H1 (cell line): Measurements from ENCODE around the gene RAB2B. TPM values are rescaled to one million over a fixed set of nuclear protein-coding genes. Genes with fewer than 3 reads are reported as not detected.

Experiments
- CTCF ChIA-PET: fragments of 300-600 bp; sonication (Branson Sonifier 250); formaldehyde crosslinking; loops from one replicate; lab custom pipeline; 2021; ENCODE audit not compliant: partially characterized antibody; lab: Charles Lee
- POLR2A ChIA-PET: fragments of 300-600 bp; sonication (Branson Sonifier 250); formaldehyde crosslinking; loops from one replicate; lab custom pipeline; 2021; ENCODE audit warnings: inconsistent platforms; ENCODE audit not compliant: partially characterized antibody; lab: Charles Lee
- DNase-seq, 2 experiments: peaks; one replicate each; pipeline versions ENCODE4 v3.0.0 to v3.0.0-alpha.2; 2010 to 2022; ENCODE audit warnings: low spot score in 2 of 2, low read depth in 1 of 2, mixed read lengths in 1 of 2
- FAIRE-seq: peaks from 2 replicates; lab custom pipeline; 2011; peaks lifted over from hg19 to GRCh38; lab: Jason Lieb, UNC
- H2AFZ ChIP-seq: 2 replicates; pipeline ENCODE4 v1.8.1; 2012; ENCODE audit warnings: low read length, inconsistent platforms
- H2AK5ac ChIP-seq: 2 replicates; pipeline ENCODE4 v1.6.1; 2013; ENCODE audit warnings: low read depth, low read length
- H2BK120ac ChIP-seq: replicated peaks from 2 replicates; pipeline ENCODE3; 2013; ENCODE audit warnings: low read depth, low read length, inconsistent platforms
- H2BK12ac ChIP-seq: 2 replicates; pipeline ENCODE4 v1.6.1; 2013; ENCODE audit warnings: low read depth, low read length
- H2BK15ac ChIP-seq: 2 replicates; pipeline ENCODE4 v1.6.1; 2013; ENCODE audit warnings: low read length
- H2BK20ac ChIP-seq: 2 replicates; pipeline ENCODE4 v1.6.1; 2013; ENCODE audit warnings: low read length
- H2BK5ac ChIP-seq: 2 replicates; pipeline ENCODE4 v1.6.1; 2013; ENCODE audit warnings: low read depth, low read length
- H3K14ac ChIP-seq: 2 replicates; pipeline ENCODE4 v1.6.1; 2013; ENCODE audit warnings: inconsistent platforms; ENCODE audit not compliant: insufficient read length
- H3K18ac ChIP-seq: 2 replicates; pipeline ENCODE4 v1.6.1; 2013; ENCODE audit warnings: low read length; ENCODE audit errors: extremely low read depth
- H3K23ac ChIP-seq: 2 replicates; pipeline ENCODE4 v1.6.1; 2013; ENCODE audit warnings: inconsistent platforms; ENCODE audit not compliant: insufficient read length
- H3K23me2 ChIP-seq: 2 replicates; pipeline ENCODE4 v1.6.1; 2013; ENCODE audit warnings: low read depth, low read length
- H3K27ac ChIP-seq: 2 replicates; pipeline ENCODE4 v1.6.1; 2011; ENCODE audit warnings: low read depth, low read length, inconsistent platforms
- H3K27me3 ChIP-seq, 4 experiments: replicated peaks in 1 of 4; 1 replicate in 1 of 4; 2 replicates in 3 of 4; pipeline versions ENCODE4 v1.6.1 to v1.8.1; 2011 to 2013; ENCODE audit warnings: low read length in 3 of 4, mild to moderate bottlenecking in 3 of 4, inconsistent platforms in 2 of 4, mixed read lengths in 2 of 4, moderate library complexity in 1 of 4; ENCODE audit not compliant: control insufficient read depth in 3 of 4, insufficient read depth in 3 of 4; ENCODE audit errors: extremely low read depth in 1 of 4
- H3K36me3 ChIP-seq, 4 experiments: 2 replicates each; pipeline versions ENCODE4 v1.6.1 to v1.8.1; 2011 to 2013; ENCODE audit warnings: mild to moderate bottlenecking in 4 of 4, low read length in 3 of 4, moderate library complexity in 2 of 4, control low read depth in 1 of 4, inconsistent platforms in 1 of 4; ENCODE audit not compliant: insufficient read depth in 4 of 4, control insufficient read depth in 2 of 4
- H3K4ac ChIP-seq: replicated peaks from 2 replicates; pipeline ENCODE3; 2013; ENCODE audit warnings: low read length, low read depth, mixed read lengths, inconsistent platforms; ENCODE audit not compliant: insufficient read length
- H3K4me1 ChIP-seq, 4 experiments: replicated peaks in 1 of 4; 1 replicate in 1 of 4; 2 replicates in 3 of 4; pipeline versions ENCODE4 v1.6.1 to v1.8.1; 2011 to 2013; ENCODE audit warnings: low read length in 3 of 4, inconsistent platforms in 2 of 4, mixed read lengths in 1 of 4; ENCODE audit not compliant: insufficient read depth in 4 of 4, control insufficient read depth in 3 of 4
- H3K4me2 ChIP-seq, 2 experiments: 2 replicates each; pipeline versions ENCODE4 v1.6.1 to v1.8.1; 2011 to 2013; ENCODE audit warnings: low read depth in 2 of 2, low read length in 2 of 2, control low read depth in 1 of 2, inconsistent platforms in 1 of 2, mild to moderate bottlenecking in 1 of 2; ENCODE audit not compliant: insufficient read depth in 1 of 2
- H3K4me3 ChIP-seq, 4 experiments: fragments of 200-600, 300-600 bp in 1 of 4; sonication (generic), shearing (Covaris generic), sonication (Bioruptor Twin) in 1 of 4; 2 replicates each; pipeline versions ENCODE4 v1.5.1 to v1.8.1; 2011 to 2016; ENCODE audit warnings: low read length in 4 of 4, low read depth in 3 of 4, control low read depth in 2 of 4, inconsistent platforms in 2 of 4, mild to moderate bottlenecking in 2 of 4, mixed read lengths in 1 of 4, moderate library complexity in 1 of 4; ENCODE audit not compliant: insufficient read depth in 2 of 4; ENCODE audit errors: extremely low read depth in 1 of 4
- H3K56ac ChIP-seq: replicated peaks from 2 replicates; pipeline ENCODE3; 2013; ENCODE audit warnings: low read depth, mild to moderate bottlenecking, mixed read lengths, low read length, inconsistent platforms; ENCODE audit not compliant: insufficient read length
- H3K79me1 ChIP-seq: 2 replicates; pipeline ENCODE4 v1.6.1; 2013; ENCODE audit warnings: low read depth, low read length, control low read depth
- H3K79me2 ChIP-seq, 2 experiments: 2 replicates each; pipeline versions ENCODE4 v1.6.1 to v1.8.1; 2012 to 2013; ENCODE audit warnings: low read length in 2 of 2, mild to moderate bottlenecking in 2 of 2, inconsistent platforms in 1 of 2; ENCODE audit not compliant: insufficient read depth in 2 of 2, control insufficient read depth in 1 of 2
- H3K9ac ChIP-seq, 4 experiments: replicated peaks in 1 of 4; 1 replicate in 1 of 4; 2 replicates in 3 of 4; pipeline versions ENCODE4 v1.6.1 to v1.8.1; 2011 to 2013; ENCODE audit warnings: low read depth in 3 of 4, low read length in 3 of 4, control low read depth in 2 of 4, mild to moderate bottlenecking in 2 of 4, moderate library complexity in 2 of 4, inconsistent platforms in 1 of 4; ENCODE audit errors: extremely low read depth in 1 of 4
- H3K9me3 ChIP-seq, 2 experiments: 2 replicates each; pipeline versions ENCODE4 v1.6.1 to v1.8.1; 2012 to 2013; ENCODE audit warnings: mild to moderate bottlenecking in 2 of 2, moderate library complexity in 2 of 2, control low read depth in 1 of 2, inconsistent platforms in 1 of 2, low read depth in 1 of 2, low read length in 1 of 2, mixed read lengths in 1 of 2; ENCODE audit not compliant: insufficient read depth in 2 of 2
- H4K20me1 ChIP-seq, 2 experiments: replicated peaks in 1 of 2; 2 replicates each; pipeline versions ENCODE3 to v1.8.1; 2011 to 2013; ENCODE audit warnings: inconsistent platforms in 2 of 2, low read length in 2 of 2, mild to moderate bottlenecking in 1 of 2; ENCODE audit not compliant: insufficient read depth in 2 of 2, control insufficient read depth in 1 of 2
- H4K5ac ChIP-seq: 2 replicates; pipeline ENCODE4 v1.6.1; 2013; ENCODE audit warnings: low read length, low read depth, mixed read lengths, inconsistent platforms; ENCODE audit not compliant: insufficient read length
- H4K8ac ChIP-seq: 2 replicates; pipeline ENCODE4 v1.8.0; 2013; ENCODE audit warnings: mild to moderate bottlenecking, moderate library complexity, low read length, inconsistent platforms; ENCODE audit not compliant: insufficient read depth; ENCODE audit errors: extremely low read depth
- H4K91ac ChIP-seq: replicated peaks from 2 replicates; pipeline ENCODE3; 2013; ENCODE audit warnings: low read length, mixed read lengths, inconsistent platforms; ENCODE audit not compliant: insufficient read length
- CHD2 ChIP-seq: IDR thresholded peaks from 2 replicates; pipeline ENCODE4 v1.6.1; 2012; ENCODE audit warnings: low read length, improper control_type of control experiment
- GABPA ChIP-seq: IDR thresholded peaks from 2 replicates; pipeline ENCODE4 v1.6.1; 2011; ENCODE audit warnings: mild to moderate bottlenecking, low read length, moderate library complexity, borderline replicate concordance; ENCODE audit not compliant: insufficient read depth
- JUN ChIP-seq: IDR thresholded peaks from 2 replicates; pipeline ENCODE4 v1.6.1; 2011; ENCODE audit warnings: low read depth, mild to moderate bottlenecking, improper control_type of control experiment, low read length
- JUND ChIP-seq: IDR thresholded peaks from 2 replicates; pipeline ENCODE4 v1.6.1; 2011; ENCODE audit warnings: mild to moderate bottlenecking, improper control_type of control experiment, low read length
- MAFK ChIP-seq: IDR thresholded peaks from 2 replicates; pipeline ENCODE4 v1.6.1; 2012; ENCODE audit warnings: low read depth, mild to moderate bottlenecking, improper control_type of control experiment, low read length
- POU5F1 ChIP-seq: IDR thresholded peaks from 2 replicates; pipeline ENCODE4 v1.6.1; 2011; ENCODE audit warnings: low read depth, mild to moderate bottlenecking, low read length, moderate library complexity
- RBBP5 ChIP-seq: IDR thresholded peaks from 2 replicates; pipeline ENCODE4 v1.7.1; 2012; ENCODE audit warnings: low read depth, mild to moderate bottlenecking, inconsistent platforms, low read length, moderate library complexity, borderline replicate concordance
- RFX5 ChIP-seq: IDR thresholded peaks from 2 replicates; pipeline ENCODE4 v1.6.1; 2011; ENCODE audit warnings: low read depth, low read length, improper control_type of control experiment, borderline replicate concordance
- SIN3A ChIP-seq, 2 experiments: IDR thresholded peaks in 1 of 2; conservative IDR thresholded peaks in 1 of 2; 2 replicates each; pipeline ENCODE4 v1.6.1; 2011 to 2012; ENCODE audit warnings: low read length in 2 of 2, improper control_type of control experiment in 1 of 2, low read depth in 1 of 2, mild to moderate bottlenecking in 1 of 2
- TAF1 ChIP-seq: IDR thresholded peaks from 2 replicates; pipeline ENCODE4 v1.6.1; 2011; ENCODE audit warnings: mild to moderate bottlenecking, low read depth, low read length
- YY1 ChIP-seq: IDR thresholded peaks from 2 replicates; pipeline ENCODE4 v1.6.1; 2011; ENCODE audit warnings: low read depth, mild to moderate bottlenecking, low read length
- WGBS, 2 experiments: shearing (Covaris generic) in 1 of 2; methylation state at CpG; one replicate each; pipeline versions ENCODE4 v1.1.6 to v1.1.7; 2013 to 2015; ENCODE audit warnings: low lambda C conversion rate in 2 of 2, mixed read lengths in 2 of 2, inconsistent platforms in 1 of 2, low coverage in 1 of 2, missing lambda C conversion rate in 1 of 2; ENCODE audit not compliant: insufficient replicate concordance in 2 of 2, insufficient coverage in 1 of 2, insufficient read length in 1 of 2; ENCODE audit errors: extremely low coverage in 1 of 2, missing lambda C conversion rate in 1 of 2; 5-methylcytosine and 5-hydroxymethylcytosine counted together
- polyA plus RNA-seq, 7 experiments: library from polyadenylated mRNA; depleted of rRNA in 3 of 7; stranded (reverse) in 5 of 7; unstranded in 2 of 7; fragments of >200 nt in 5 of 7; fragments of 200-250 nt in 2 of 7; gene quantifications; 1 replicate in 5 of 7; 2 replicates in 1 of 7; 4 replicates in 1 of 7; pipeline versions ENCODE4 v1.2.1 to v1.2.3, GENCODE V29; 2011 to 2013; ENCODE audit warnings: missing spikeins in 2 of 7, mixed read lengths in 2 of 7
- total RNA-seq: library from RNA; stranded (reverse); fragmentation: NEBNext Ultra II Directional; extraction: Animal tissue kit (Norgen Biotek cat#: 25700); gene quantifications from 2 replicates; pipeline ENCODE4 v1.2.1, GENCODE V29; 2021
- TF ChIP-seq, protein P1 (sequence below): IDR thresholded peaks from 2 replicates; pipeline ENCODE4 v1.6.1; 2012; ENCODE audit warnings: inconsistent platforms
- TF ChIP-seq, protein P2 (sequence below): IDR thresholded peaks from 2 replicates; pipeline ENCODE4 v1.6.1; 2012; ENCODE audit warnings: inconsistent platforms

The RAB2B gene
- total and polyA plus RNA-seq, 2 of the 8 experiments (the other 6 are each of a cell fraction or from before 2014, with no cell fraction given): 23.4 to 26.1 TPM

DNA sequence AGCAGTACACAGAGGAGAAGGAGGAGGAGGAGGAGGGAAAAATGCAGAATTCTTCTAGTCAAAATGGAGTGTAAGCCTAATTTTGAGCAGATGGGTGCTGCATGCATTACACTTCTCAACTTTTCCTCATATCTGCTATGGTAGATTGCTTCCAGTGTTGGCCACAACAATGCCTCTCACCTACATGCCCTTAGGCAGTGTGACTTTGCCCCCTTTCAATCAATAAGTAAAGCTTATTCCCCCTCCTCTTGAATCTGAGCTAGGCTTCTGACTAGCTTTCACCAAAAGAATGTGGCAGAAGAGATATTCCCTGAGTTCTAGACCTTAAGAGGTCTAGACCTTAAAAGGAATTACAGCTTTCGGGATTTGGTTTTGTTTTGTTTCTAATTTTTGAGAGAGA lies 37.6 kb upstream of the RAB2B start:
- peaks cover 0 to 2% of the 10 kb centered on the region in 2 experiments for H4K20me1 ChIP-seq
- no peak overlapping the region for H3K56ac ChIP-seq
- no peak overlapping the region for H2BK20ac ChIP-seq
- no peak overlapping the region; the same call in 1 of the 2 replicates for H2BK15ac ChIP-seq
- ChIA-PET CTCF (interaction anchor here (0.7 to 3.2 kb wide), 6 partner anchors 9 to 43 kb away, joined by 3 to 19 read pairs (median 4); no protein-coding TSS in a partner anchor), POLR2A (interaction anchor here (1.0 to 26.0 kb wide), 3 partner anchors 15 to 20 kb away, joined by 3 to 769 read pairs (median 30); partner anchors contain the start of gene SALL2)
- no peak overlapping the region for H3K4ac ChIP-seq
- H3K23ac ChIP-seq: no peak overlapping the region
- H3K9me3 ChIP-seq: no peaks in the 10 kb centered on the region
- H3K36me3 ChIP-seq: peaks cover 0 to 6% (median 0%) of the 10 kb centered on the region in 4 experiments; a peak in 2 of 8 replicates
- no peak overlapping the region for H3K27ac ChIP-seq
- DNase-seq (no peak), FAIRE-seq (no peak)
- H2BK5ac ChIP-seq: no peak overlapping the region
- no peak overlapping the region for H3K14ac ChIP-seq
- H3K27me3 ChIP-seq: no peaks in the 10 kb centered on the region
- H3K79me2 ChIP-seq: peaks cover 10 to 17% of the 10 kb centered on the region in 2 experiments
- no peak overlapping the region for H3K18ac ChIP-seq
- H4K5ac ChIP-seq: no peak overlapping the region
- no peak overlapping the region for H4K8ac ChIP-seq
- no peak overlapping the region for H2AFZ ChIP-seq
- peaks cover 2% of the 10 kb centered on the region; the same call in 1 of the 2 replicates for H3K23me2 ChIP-seq
- H3K9ac ChIP-seq: peak overlapping the region in 1 of 4 experiments; percentile 4; a peak in 1 of 7 replicates
- no peak overlapping the region for H2AK5ac ChIP-seq
- H3K4me3 ChIP-seq: no peak overlapping the region
- peak overlapping the region; percentile 13; the same call in 1 of the 2 replicates for H2BK12ac ChIP-seq
- H4K91ac ChIP-seq: peak overlapping the region; percentile 26
- no peak overlapping the region for H3K4me2 ChIP-seq
- no peaks in the 10 kb centered on the region for H3K79me1 ChIP-seq
- no peak overlapping the region for H2BK120ac ChIP-seq
- H3K4me1 ChIP-seq: peaks cover 0 to 5% (median under 1%) of the 10 kb centered on the region in 4 experiments; a peak in 4 of 7 replicates
- 100% methylated on average over 1 of the region's 1 CpG; no CpG with 5 or more reads in 1 of the 2 experiments for WGBS, 2 experiments
- TF ChIP-seq YY1 (no peak), POU5F1 (no peak), TAF1 (no peak), SIN3A (conservative IDR thresholded peaks at IDR 0.05 in 1 of 2, IDR thresholded peaks at IDR 0.05 in 1 of 2; ENCODE audit: low read depth in 1 of 2, low read length in 2 of 2) (no peak), MAFK (no peak), RBBP5 (no peak), RFX5 (no peak), JUN (no peak), JUND (no peak), CHD2 (no peak), GABPA (no peak)
- TF ChIP-seq, protein P1, sequence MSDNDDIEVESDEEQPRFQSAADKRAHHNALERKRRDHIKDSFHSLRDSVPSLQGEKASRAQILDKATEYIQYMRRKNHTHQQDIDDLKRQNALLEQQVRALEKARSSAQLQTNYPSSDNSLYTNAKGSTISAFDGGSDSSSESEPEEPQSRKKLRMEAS: no peak
- TF ChIP-seq, protein P2, sequence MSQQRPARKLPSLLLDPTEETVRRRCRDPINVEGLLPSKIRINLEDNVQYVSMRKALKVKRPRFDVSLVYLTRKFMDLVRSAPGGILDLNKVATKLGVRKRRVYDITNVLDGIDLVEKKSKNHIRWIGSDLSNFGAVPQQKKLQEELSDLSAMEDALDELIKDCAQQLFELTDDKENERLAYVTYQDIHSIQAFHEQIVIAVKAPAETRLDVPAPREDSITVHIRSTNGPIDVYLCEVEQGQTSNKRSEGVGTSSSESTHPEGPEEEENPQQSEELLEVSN: no peak
